Progenitor cell of endocrine pancreas (in vitro differentiated cells): ENCODE measurements around the gene CREBBP. TPM values are rescaled to one million over a fixed set of nuclear protein-coding genes. Genes with fewer than 3 reads are reported as not detected.

ENCODE experiments used
- DNase-seq: peaks from one replicate; pipeline ENCODE4 v3.0.0; 2021; ENCODE audit warnings: low spot score; ENCODE audit not compliant: unreplicated experiment
- H3K27ac Mint-ChIP-seq: 2 replicates; pipeline ENCODE4 v1.8.0; 2021; ENCODE audit warnings: mild to moderate bottlenecking, moderate library complexity, mixed read lengths
- H3K27me3 Mint-ChIP-seq: 2 replicates; pipeline ENCODE4 v1.8.0; 2021; ENCODE audit warnings: mixed read lengths
- H3K36me3 Mint-ChIP-seq: 2 replicates; pipeline ENCODE4 v1.8.0; 2022; ENCODE audit warnings: mixed read lengths; ENCODE audit not compliant: insufficient read depth
- H3K4me1 Mint-ChIP-seq: 2 replicates; pipeline ENCODE4 v1.8.0; 2021; ENCODE audit warnings: low read depth, mixed read lengths
- H3K4me3 Mint-ChIP-seq: 2 replicates; pipeline ENCODE4 v1.8.0; 2021; ENCODE audit warnings: low read depth, mild to moderate bottlenecking, moderate library complexity, mixed read lengths
- H3K9me3 Mint-ChIP-seq: 2 replicates; pipeline ENCODE4 v1.8.0; 2021; ENCODE audit warnings: low read depth, mixed read lengths
- total RNA-seq: library from RNA; stranded (reverse); gene quantifications from 2 replicates; pipeline ENCODE4 v1.2.1, GENCODE V29; 2021
- TF ChIP-seq, protein P1 (sequence below): fragments of 200-600 bp; sonication (generic); IDR thresholded peaks from one replicate; pipeline ENCODE4 v1.5.0; 2021; ENCODE audit warnings: antibody characterized with exemption, mild to moderate bottlenecking; ENCODE audit not compliant: unreplicated experiment

The CREBBP gene
- total RNA-seq, 1 donor from 2014 or later = 144 TPM

DNA sequence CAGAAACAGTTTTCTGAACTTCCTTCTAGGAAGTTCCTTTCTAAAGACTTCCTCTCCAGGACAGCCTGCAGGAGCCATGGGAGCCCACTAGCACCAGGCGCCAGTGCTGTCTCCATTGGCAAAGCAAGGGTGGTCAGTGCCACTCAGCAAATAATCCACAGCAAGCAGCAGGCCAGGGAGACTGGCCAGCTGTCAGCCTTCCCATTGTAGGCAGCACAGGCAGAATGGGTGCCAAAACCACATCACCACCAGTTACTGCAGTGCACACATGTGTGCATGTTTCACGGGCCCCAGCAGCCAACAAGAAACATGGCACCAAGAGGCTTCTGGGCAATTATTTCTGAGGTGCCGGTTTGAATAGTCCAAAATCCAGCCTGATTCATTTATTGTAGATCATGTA is 199.3 kb downstream of the CREBBP start:
- Mint-ChIP-seq H3K9me3 (no peaks in the 10 kb centered on the region), H3K4me1 (no peaks in the 10 kb centered on the region), H3K27ac (no peak overlapping the region), H3K36me3 (peaks cover 23% of the 10 kb centered on the region), H3K27me3 (no peaks in the 10 kb centered on the region), H3K4me3 (no peak overlapping the region)
- no peak for DNase-seq
- TF ChIP-seq, protein P1, sequence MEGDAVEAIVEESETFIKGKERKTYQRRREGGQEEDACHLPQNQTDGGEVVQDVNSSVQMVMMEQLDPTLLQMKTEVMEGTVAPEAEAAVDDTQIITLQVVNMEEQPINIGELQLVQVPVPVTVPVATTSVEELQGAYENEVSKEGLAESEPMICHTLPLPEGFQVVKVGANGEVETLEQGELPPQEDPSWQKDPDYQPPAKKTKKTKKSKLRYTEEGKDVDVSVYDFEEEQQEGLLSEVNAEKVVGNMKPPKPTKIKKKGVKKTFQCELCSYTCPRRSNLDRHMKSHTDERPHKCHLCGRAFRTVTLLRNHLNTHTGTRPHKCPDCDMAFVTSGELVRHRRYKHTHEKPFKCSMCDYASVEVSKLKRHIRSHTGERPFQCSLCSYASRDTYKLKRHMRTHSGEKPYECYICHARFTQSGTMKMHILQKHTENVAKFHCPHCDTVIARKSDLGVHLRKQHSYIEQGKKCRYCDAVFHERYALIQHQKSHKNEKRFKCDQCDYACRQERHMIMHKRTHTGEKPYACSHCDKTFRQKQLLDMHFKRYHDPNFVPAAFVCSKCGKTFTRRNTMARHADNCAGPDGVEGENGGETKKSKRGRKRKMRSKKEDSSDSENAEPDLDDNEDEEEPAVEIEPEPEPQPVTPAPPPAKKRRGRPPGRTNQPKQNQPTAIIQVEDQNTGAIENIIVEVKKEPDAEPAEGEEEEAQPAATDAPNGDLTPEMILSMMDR = no peak

DNA sequence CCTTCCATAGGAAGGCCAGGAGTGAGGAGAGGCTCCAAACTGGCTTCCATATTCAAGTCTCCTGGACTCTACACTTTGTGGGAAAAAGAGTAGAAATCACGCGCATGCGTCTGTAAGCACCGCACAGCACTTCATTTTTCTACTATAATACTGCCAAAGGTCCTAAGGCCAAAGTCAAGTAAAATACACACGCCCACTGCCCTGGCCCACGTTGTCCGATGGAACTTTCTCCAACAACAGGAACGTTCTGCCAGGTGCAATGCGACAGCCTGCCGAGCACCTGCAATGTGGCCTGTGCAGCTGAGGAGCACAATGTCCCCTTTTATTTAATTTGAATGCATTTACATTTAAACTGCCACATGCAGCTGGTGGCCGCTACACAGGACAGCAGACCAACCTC is 202.5 kb downstream of the CREBBP start:
- Mint-ChIP-seq H3K4me1 (no peaks in the 10 kb centered on the region), H3K36me3 (peaks cover 24% of the 10 kb centered on the region)

DNA sequence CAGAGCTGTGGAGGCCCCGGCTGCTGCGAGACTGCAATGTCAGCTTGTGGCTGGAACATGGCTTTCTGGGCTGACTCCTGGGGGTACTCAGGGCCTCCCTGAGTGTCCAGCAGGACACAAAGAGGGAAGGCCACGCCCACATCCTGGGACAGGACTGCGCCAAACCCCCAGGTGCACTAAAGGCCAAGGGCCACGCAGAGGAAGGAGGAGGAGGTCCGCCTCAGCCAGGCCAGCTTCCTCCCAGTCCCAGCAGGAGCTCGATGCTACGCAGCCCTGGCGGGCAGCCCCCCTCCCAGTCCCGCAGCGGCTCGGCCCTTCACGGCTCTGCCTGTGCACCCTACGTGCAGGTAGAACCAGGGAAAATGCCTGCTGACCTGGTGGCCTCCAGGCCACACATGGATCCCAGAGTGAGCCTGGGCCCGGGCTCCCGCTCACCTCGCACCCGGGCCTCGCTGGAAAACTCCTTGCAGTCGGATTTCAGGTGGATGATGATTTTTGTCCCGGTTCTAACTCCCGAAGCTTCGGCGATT is 204.8 kb downstream of the CREBBP start:
- no peaks in the 10 kb centered on the region for H3K27me3 Mint-ChIP-seq
- TF ChIP-seq, protein P1 = no peak
- H3K27ac Mint-ChIP-seq = peak overlapping the region; percentile 62
- no peaks in the 10 kb centered on the region for H3K4me1 Mint-ChIP-seq
- DNase-seq = no peak
- H3K4me3 Mint-ChIP-seq = no peak overlapping the region
- H3K9me3 Mint-ChIP-seq = no peaks in the 10 kb centered on the region
- peaks cover 15% of the 10 kb centered on the region for H3K36me3 Mint-ChIP-seq

More for the DNA sequence above, 202.5 kb downstream of the CREBBP start:
- H3K4me3 Mint-ChIP-seq = no peak overlapping the region
- no peak overlapping the region for H3K27ac Mint-ChIP-seq
- TF ChIP-seq, protein P1 = no peak
- no peaks in the 10 kb centered on the region for H3K27me3 Mint-ChIP-seq
- no peaks in the 10 kb centered on the region for H3K9me3 Mint-ChIP-seq
- no peak for DNase-seq

Other genes with a start within 250 kb of the CREBBP start
- 43.6 and 49.3 TPM in 2 replicates for gene DNASE1, start 226.0 kb downstream of the CREBBP start, total RNA-seq
- gene TRAP1, start 163.2 kb downstream of the CREBBP start, total RNA-seq = 212 and 216 TPM in 2 replicates
- gene ADCY9, start 235.7 kb upstream of the CREBBP start, total RNA-seq = 4.9 and 6.9 TPM in 2 replicates